Cardiac fibroblast (primary cell): ENCODE measurements around the gene STEAP4.

Experiments
- DNase-seq, 2 donors: peaks; one replicate each; pipeline versions ENCODE4 v3.0.0 to v3.0.0-alpha.2; 2010; ENCODE audit warnings: low read depth in 2 of 2
- H3K4me3 ChIP-seq, 2 donors: replicated peaks in 1 of 2; 1 replicate in 1 of 2; 2 replicates in 1 of 2; pipeline ENCODE4 v1.5.1; 2011; ENCODE audit warnings: low read depth in 2 of 2, low read length in 2 of 2, mild to moderate bottlenecking in 2 of 2, moderate library complexity in 1 of 2
- CTCF ChIP-seq: IDR thresholded peaks from one replicate; pipeline ENCODE4 v1.5.1; 2011; ENCODE audit warnings: low read depth, mild to moderate bottlenecking, low read length, inconsistent platforms

STEAP4 gene

GRCh38 chr7:88310956-88311674 is 4.4 kb upstream of the STEAP4 start:
- no peak overlapping the region for H3K4me3 ChIP-seq
- TF ChIP-seq CTCF: no peak
- no peak for DNase-seq

DNA sequence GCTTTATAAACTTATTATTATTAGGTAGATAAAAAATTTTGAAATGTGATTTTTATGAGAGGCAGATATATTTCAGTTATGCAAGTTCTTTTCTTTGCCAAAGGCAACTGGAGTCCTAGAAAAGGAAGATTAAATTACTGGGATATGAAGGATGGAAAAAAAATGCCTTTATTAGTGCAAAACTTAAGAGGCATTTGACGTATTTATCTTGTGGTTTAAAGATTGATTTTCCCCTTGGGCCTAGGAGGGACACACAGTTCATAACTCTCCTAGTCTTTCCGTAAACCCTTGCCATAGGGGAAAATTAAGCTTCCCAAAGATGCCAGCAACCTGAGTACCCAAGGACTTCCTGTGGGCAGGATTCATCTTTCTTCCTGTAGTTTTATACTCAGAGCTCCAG is 3.1 kb upstream of the STEAP4 start:
- peak in 1 of 2 donors; percentile 37 for DNase-seq
- TF ChIP-seq CTCF: no peak
- H3K4me3 ChIP-seq: no peak overlapping the region

DNA sequence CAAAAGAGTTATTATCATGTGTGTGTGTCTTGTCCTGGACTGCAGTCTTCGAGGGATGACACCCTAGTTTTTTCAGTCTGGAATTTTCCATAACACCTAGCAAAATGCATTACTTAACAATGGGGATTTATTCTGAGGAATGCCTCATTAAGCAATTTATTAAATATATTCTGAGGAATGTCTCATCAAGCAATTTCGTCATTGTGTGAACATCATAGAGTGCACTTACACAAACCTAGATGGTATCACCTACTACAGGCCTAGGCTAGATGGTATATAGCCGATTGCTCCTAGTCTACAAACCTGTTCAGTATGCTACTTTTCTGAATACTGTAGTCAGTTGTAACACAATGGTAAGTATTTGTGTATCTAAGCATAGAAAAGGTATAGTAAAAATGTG is 1.1 kb upstream of the STEAP4 start:
- H3K4me3 ChIP-seq: no peak overlapping the region
- DNase-seq: no peak
- TF ChIP-seq CTCF: no peak

DNA sequence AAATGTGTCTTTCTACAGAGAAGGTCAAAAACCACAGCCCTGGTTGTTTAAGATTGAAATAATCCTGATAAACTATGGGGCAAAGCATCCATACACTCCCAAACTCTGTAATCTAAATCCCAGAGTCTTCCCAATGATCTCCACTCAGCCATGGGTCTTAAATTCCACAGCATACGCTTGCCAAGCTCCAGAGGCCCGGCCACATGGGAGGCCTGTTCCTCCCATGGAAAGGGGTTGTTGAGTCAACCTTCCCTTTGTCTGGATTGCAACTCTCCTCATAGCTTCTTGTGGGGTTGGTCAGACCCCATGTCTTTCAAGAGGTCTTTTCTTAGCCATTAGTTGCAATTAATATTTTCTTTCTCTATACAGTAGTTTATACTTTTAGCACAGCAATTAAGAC is 718 bp upstream of the STEAP4 start:
- no peak for TF ChIP-seq CTCF
- DNase-seq: no peak

DNA sequence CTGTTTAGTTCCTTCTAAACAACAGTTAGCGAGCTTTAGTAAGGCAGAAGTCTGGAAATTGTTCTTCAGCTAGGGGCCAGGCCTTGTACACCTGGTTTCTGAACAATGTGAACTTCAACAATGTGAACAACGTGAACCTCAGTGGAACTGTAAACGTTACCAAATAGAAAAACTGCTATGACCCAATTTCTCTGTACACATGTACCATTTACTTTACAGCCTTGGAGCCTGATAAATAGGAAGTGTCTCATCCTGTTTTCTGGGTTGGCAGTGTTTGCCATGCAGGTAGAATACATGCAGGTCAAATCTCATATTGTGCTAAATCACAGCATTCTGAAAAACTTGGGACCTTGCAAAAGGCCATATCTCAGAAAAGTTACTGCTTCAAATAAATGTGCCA is 1.6 kb downstream of the STEAP4 start:
- DNase-seq: no peak
- no peak overlapping the region for H3K4me3 ChIP-seq
- no peak for TF ChIP-seq CTCF

More for the DNA sequence above, 718 bp upstream of the STEAP4 start:
- H3K4me3 ChIP-seq: no peak overlapping the region

GRCh38 chr7:88302486-88302885 is 4.2 kb downstream of the STEAP4 start:
- H3K4me3 ChIP-seq: no peak overlapping the region
- DNase-seq: no peak
- no peak for TF ChIP-seq CTCF

DNA sequence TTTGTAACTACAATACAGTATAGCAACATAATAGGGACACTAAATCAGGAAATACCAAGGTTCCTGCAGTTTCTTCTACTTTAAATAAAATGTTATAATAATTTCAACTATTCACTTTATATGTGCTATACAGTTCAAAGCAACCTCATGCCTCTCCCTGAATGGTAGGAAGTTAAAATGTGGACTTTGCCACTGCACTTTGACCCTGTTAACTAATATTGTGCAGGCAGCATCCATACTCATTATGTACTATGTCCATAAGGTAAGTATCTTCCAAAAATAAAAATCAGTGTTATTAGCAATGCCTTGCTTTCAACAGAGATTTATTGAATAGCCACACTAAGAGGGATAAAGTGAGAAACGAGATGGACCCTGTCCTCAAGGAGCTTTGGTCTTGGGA is 4.8 kb downstream of the STEAP4 start:
- no peak for TF ChIP-seq CTCF
- DNase-seq: no peak
- H3K4me3 ChIP-seq: no peak overlapping the region
